Common myeloid progenitor, CD34-positive (primary cell): ENCODE data around the gene LBX1.
A peak's percentile ranks its signal among the peaks of the same experiment; 100 is the strongest.

ENCODE experiments used
- CTCF ChIA-PET: fragments of 350-600 bp; sonication (Branson Sonifier 250); formaldehyde crosslinking; loops from one replicate; lab custom pipeline; 2021; ENCODE audit warnings: antibody characterized with exemption; lab: Charles Lee
- POLR2A ChIA-PET: fragments of 350-600 bp; sonication (Branson Sonifier 250); formaldehyde crosslinking; loops from one replicate; lab custom pipeline; 2021; ENCODE audit warnings: antibody characterized with exemption; lab: Charles Lee
- DNase-seq, 3 donors: peaks; one replicate each; pipeline versions ENCODE4 v3.0.0 to v3.0.0-alpha.2; 2013
- H3K27ac ChIP-seq, 2 experiments: 1 replicate in 1 of 2; 2 replicates in 1 of 2; pipeline ENCODE4 v1.7.0; 2013; ENCODE audit warnings: inconsistent platforms in 2 of 2, low read length in 2 of 2, mild to moderate bottlenecking in 2 of 2, low read depth in 1 of 2, moderate library complexity in 1 of 2; ENCODE audit not compliant: severe bottlenecking in 2 of 2, insufficient read depth in 1 of 2, poor library complexity in 1 of 2
- H3K27me3 ChIP-seq, 5 experiments: replicated peaks in 2 of 5; 1 replicate in 3 of 5; 2 replicates in 2 of 5; pipeline versions ENCODE4 v1.6.1 to v1.7.0; 2013; ENCODE audit warnings: low read length in 4 of 5, mild to moderate bottlenecking in 2 of 5, moderate library complexity in 2 of 5, inconsistent platforms in 1 of 5; ENCODE audit not compliant: insufficient read depth in 5 of 5, control insufficient read depth in 4 of 5
- H3K36me3 ChIP-seq, 4 experiments: 1 replicate in 2 of 4; 2 replicates in 2 of 4; pipeline versions ENCODE4 v1.6.1 to v1.7.0; 2013; ENCODE audit warnings: low read length in 3 of 4, control low read depth in 1 of 4, mild to moderate bottlenecking in 1 of 4; ENCODE audit not compliant: control insufficient read depth in 4 of 4, insufficient read depth in 4 of 4
- H3K4me1 ChIP-seq, 4 experiments: 1 replicate in 3 of 4; 2 replicates in 1 of 4; pipeline versions ENCODE4 v1.6.1 to v1.7.1; 2013; ENCODE audit warnings: low read length in 3 of 4, mild to moderate bottlenecking in 3 of 4, control low read depth in 1 of 4, inconsistent platforms in 1 of 4, moderate library complexity in 1 of 4; ENCODE audit not compliant: control insufficient read depth in 4 of 4, insufficient read depth in 4 of 4; ENCODE audit errors: control extremely low read depth in 1 of 4
- H3K4me3 ChIP-seq, 7 experiments: 1 replicate in 4 of 7; 2 replicates in 3 of 7; pipeline versions ENCODE4 v1.5.1 to v1.7.0; 2013; ENCODE audit warnings: mild to moderate bottlenecking in 7 of 7, low read length in 6 of 7, moderate library complexity in 6 of 7, inconsistent platforms in 2 of 7, low read depth in 2 of 7, control low read depth in 1 of 7; ENCODE audit not compliant: insufficient read depth in 4 of 7, control insufficient read depth in 1 of 7; ENCODE audit errors: extremely low read depth in 1 of 7
- H3K9me3 ChIP-seq, 5 experiments: 1 replicate in 4 of 5; 2 replicates in 1 of 5; pipeline versions ENCODE4 v1.6.1 to v1.7.1; 2013; ENCODE audit warnings: low read length in 4 of 5, mild to moderate bottlenecking in 2 of 5, inconsistent platforms in 1 of 5, low read depth in 1 of 5, moderate library complexity in 1 of 5; ENCODE audit not compliant: control insufficient read depth in 4 of 5, insufficient read depth in 2 of 5; ENCODE audit errors: control extremely low read depth in 1 of 5
- WGBS: methylation state at CpG from one replicate; pipeline ENCODE4 v1.1.5; 2013; ENCODE audit not compliant: insufficient coverage; 5-methylcytosine and 5-hydroxymethylcytosine counted together

Gene LBX1

GRCh38 chr10:101221963-101222531, 7.2 kb downstream of the LBX1 start:
- no peaks in the 10 kb centered on the region for H3K36me3 ChIP-seq
- no peak overlapping the region for H3K4me3 ChIP-seq
- H3K9me3 ChIP-seq, result no peaks in the 10 kb centered on the region
- H3K27ac ChIP-seq, result no peak overlapping the region
- peaks cover 29 to 100% (median 70%) of the 10 kb centered on the region in 5 experiments for H3K27me3 ChIP-seq
- POLR2A ChIA-PET, result no interaction called here
- 10% methylated on average over 6 of the region's 9 CpGs for WGBS
- CTCF ChIA-PET, result interaction anchor here (0.9 to 5.2 kb wide), 7 partner anchors 8 to 21 kb away, joined by 3 to 25 read pairs (median 6); no protein-coding TSS in a partner anchor
- no peak for DNase-seq
- peaks cover 0 to 34% (median 17%) of the 10 kb centered on the region in 4 experiments for H3K4me1 ChIP-seq

- Histone ChIP-seq H3K9me3 (no peaks in the 10 kb centered on the region), H3K36me3 (no peaks in the 10 kb centered on the region), H3K27me3 (peaks cover 29 to 100% (median 74%) of the 10 kb centered on the region in 5 experiments), H3K27ac (no peak overlapping the region), H3K4me3 (no peak overlapping the region), H3K4me1 (peaks cover 0 to 34% (median 17%) of the 10 kb centered on the region in 4 experiments)
- DNase-seq, result no peak
- POLR2A ChIA-PET, result no interaction called here
- CTCF ChIA-PET, result interaction anchor here (0.7 to 5.2 kb wide), 6 partner anchors 9 to 89 kb away, joined by 3 to 25 read pairs (median 4); no protein-coding TSS in a partner anchor
- 6% methylated on average over 4 of the region's 5 CpGs for WGBS
These were observed 7.7 kb downstream of the LBX1 start for GRCh38 chr10:101221549-101221948.

- Histone ChIP-seq H3K9me3 (no peaks in the 10 kb centered on the region), H3K36me3 (no peaks in the 10 kb centered on the region), H3K4me3 (no peak overlapping the region), H3K27ac (no peak overlapping the region), H3K27me3 (peaks cover 24 to 100% (median 69%) of the 10 kb centered on the region in 5 experiments), H3K4me1 (peaks cover 0 to 36% (median 19%) of the 10 kb centered on the region in 4 experiments)
- DNase-seq, result no peak
- WGBS, result 0% methylated on average over 2 of the region's 3 CpGs
- POLR2A ChIA-PET, result no interaction called here
- CTCF ChIA-PET, result interaction anchor here (1.6 to 5.2 kb wide), 4 partner anchors 7 to 18 kb away, joined by 4 to 25 read pairs (median 8); partner anchors contain the start of gene LBX1
These were observed 9.3 kb downstream of the LBX1 start for GRCh38 chr10:101219946-101220451.

- H3K9me3 ChIP-seq, result no peaks in the 10 kb centered on the region
- H3K27me3 ChIP-seq, result peaks cover 24 to 100% (median 68%) of the 10 kb centered on the region in 5 experiments
- no peak overlapping the region for H3K4me3 ChIP-seq
- POLR2A ChIA-PET, result no interaction called here
- peaks cover 0 to 35% (median 19%) of the 10 kb centered on the region in 4 experiments for H3K4me1 ChIP-seq
- 14% methylated on average over 18 of the region's 26 CpGs for WGBS
- H3K27ac ChIP-seq, result no peak overlapping the region
- CTCF ChIA-PET, result interaction anchor here (0.9 to 5.2 kb wide), 7 partner anchors 9 to 73 kb away, joined by 4 to 25 read pairs (median 7); partner anchors contain the start of gene LBX1
- no peaks in the 10 kb centered on the region for H3K36me3 ChIP-seq
- DNase-seq, result no peak
These were observed 9.9 kb downstream of the LBX1 start for GRCh38 chr10:101219139-101219945.

GRCh38 chr10:101218351-101219138, 10.7 kb downstream of the LBX1 start:
- 6% methylated on average over 10 of the region's 27 CpGs for WGBS
- ChIA-PET POLR2A (no interaction called here), CTCF (interaction anchor here (0.9 to 5.2 kb wide), 11 partner anchors 9 to 555 kb away, joined by 3 to 25 read pairs (median 5); partner anchors contain the start of gene LBX1)
- Histone ChIP-seq H3K27ac (no peak overlapping the region), H3K4me1 (peaks cover 0 to 39% (median 21%) of the 10 kb centered on the region in 4 experiments), H3K9me3 (no peaks in the 10 kb centered on the region), H3K36me3 (no peaks in the 10 kb centered on the region), H3K4me3 (no peak overlapping the region), H3K27me3 (peaks cover 24 to 100% (median 66%) of the 10 kb centered on the region in 5 experiments)
- no peak for DNase-seq

- Histone ChIP-seq H3K4me3 (peak overlapping the region in 3 of 7 experiments; percentile 32 to 48 (median 33)), H3K36me3 (no peaks in the 10 kb centered on the region), H3K27ac (no peak overlapping the region), H3K27me3 (peaks cover 26 to 100% (median 64%) of the 10 kb centered on the region in 5 experiments), H3K4me1 (peaks cover 0 to 32% (median 15%) of the 10 kb centered on the region in 4 experiments), H3K9me3 (no peaks in the 10 kb centered on the region)
- CTCF ChIA-PET, result interaction anchor here (0.8 to 5.2 kb wide), 10 partner anchors 9 to 556 kb away, joined by 3 to 25 read pairs (median 4); partner anchors contain the start of gene LBX1
- POLR2A ChIA-PET, result no interaction called here
- DNase-seq, result peak in 2 of 3 donors; percentile 57 to 61
- WGBS, result under 1% methylated on average over 47 of the region's 68 CpGs
These were observed 11.6 kb downstream of the LBX1 start for GRCh38 chr10:101217450-101218281.
